NCI-H2227 (cell line): ENCODE results near the gene CPNE6.

ENCODE experiments used
- DNase-seq: peaks from one replicate; lab custom pipeline; 2025; ENCODE audit not compliant: unreplicated experiment; lab: John Stamatoyannopoulos, UW

The CPNE6 gene

DNA sequence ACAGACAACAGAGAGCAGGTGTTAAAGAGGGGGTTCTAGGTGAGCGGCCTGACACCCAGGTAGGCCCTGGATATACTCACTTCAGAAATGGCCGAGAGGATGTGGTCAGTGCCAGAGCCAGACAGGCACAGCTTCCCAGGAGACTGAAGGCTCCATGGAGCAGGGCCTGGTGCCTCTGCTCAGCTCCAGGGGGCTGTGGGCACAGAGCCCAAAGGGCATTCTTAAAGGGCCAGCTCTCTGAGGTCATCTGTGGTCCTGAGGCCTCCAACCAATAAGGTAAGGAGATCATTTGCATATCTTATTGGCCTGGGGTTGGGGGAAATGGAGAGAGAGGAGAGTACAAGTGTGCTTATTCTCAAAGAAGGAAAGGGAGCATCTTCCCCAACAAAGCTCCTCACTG is 13.1 kb downstream of the CPNE6 start:
- DNase-seq: no peak

GRCh38 chr14:24085215-24085614 is 13.9 kb downstream of the CPNE6 start:
- DNase-seq: no peak

- DNase-seq: no peak
These were observed 15.0 kb downstream of the CPNE6 start for GRCh38 chr14:24086193-24086955.

DNA sequence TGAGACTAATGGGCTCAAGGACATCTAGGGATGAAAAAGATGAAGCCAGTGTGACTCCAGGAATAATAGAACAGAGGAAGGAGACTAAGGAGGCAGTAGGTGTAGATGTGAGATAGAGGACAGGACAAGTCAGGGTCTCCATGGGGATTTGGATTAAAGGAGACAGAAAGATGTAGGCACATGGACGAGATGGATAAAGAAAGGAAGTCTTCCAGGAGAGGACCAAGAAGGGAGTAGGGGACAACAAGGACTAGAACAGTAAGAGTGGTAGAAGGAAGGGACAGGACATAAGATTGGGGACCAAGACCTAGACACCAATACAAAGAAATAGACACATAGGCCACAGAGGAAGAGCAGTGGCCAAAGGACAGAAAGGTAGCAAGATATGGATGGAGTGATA is 15.6 kb downstream of the CPNE6 start:
- no peak for DNase-seq

DNA sequence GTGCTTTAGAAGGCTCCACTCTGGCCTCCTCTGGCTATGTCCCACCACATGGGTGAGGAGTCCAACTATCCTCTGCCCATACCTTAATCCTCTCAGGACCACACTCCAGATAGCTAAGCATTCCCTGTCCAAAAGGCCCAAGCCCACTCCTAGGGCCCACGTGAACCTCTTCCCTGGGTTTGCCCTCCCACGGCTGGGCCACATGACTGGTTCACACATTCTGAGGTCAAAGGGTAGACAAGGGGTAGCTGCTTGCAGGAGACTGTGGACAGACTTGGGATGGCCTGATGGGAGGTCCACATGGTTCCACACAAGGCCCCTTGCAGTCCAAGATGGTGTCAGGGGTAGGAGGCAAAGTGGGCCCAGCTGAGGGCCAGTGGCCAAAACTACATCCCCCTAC is 16.7 kb downstream of the CPNE6 start:
- no peak for DNase-seq

GRCh38 chr14:24089890-24090289 is 18.5 kb downstream of the CPNE6 start:
- DNase-seq: no peak

- DNase-seq: no peak
These were observed 20.7 kb downstream of the CPNE6 start for GRCh38 chr14:24092110-24092504.

- no peak for DNase-seq
These were observed 21.3 kb downstream of the CPNE6 start for GRCh38 chr14:24092505-24093206.

DNA sequence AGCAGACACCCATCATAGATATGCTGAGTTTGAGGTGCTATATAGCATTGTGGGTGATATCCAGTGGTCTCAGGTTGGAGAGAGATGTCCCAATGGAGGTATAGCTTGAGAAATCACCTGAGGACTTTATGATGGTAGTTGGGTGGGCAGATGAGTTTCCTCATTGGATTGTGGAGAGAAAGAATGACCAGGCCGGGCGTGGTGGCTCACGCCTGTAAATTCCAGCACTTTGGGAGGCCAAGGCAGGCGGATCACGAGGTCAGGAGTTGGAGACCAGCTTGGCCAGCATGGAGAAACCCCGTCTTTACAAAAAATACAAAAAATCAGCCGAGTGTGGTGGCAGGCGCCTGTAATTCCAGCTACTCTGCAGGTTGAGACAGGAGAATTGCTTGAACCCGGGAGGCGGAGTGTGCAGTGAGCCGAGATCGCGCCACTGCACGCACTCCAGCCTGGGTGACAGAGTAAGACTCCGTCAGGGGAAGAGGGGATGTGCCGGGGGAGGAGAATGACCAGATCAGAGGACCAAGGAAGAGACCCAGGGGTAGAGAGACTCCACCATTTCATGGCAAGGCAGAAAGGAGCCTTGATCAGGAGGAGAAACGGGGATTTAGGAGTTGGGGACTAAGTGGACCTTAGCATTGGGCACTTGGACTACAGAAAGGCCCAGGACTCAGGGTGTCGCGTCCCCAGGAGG is 22.0 kb downstream of the CPNE6 start:
- no peak for DNase-seq

- peak; percentile 85 for DNase-seq
These were observed 22.8 kb downstream of the CPNE6 start, which contains the start of gene PCK2 for GRCh38 chr14:24093901-24094840. PCK2 (plus strand) TSS chr14:24094311; CDS start chr14:24094406, 95 bp downstream.

GRCh38 chr14:24094841-24095270 is 23.5 kb downstream of the CPNE6 start:
- DNase-seq: no peak

GRCh38 chr14:24095271-24096068 is 24.1 kb downstream of the CPNE6 start:
- DNase-seq: peak; percentile 56

GRCh38 chr14:24096545-24097181 is 25.3 kb downstream of the CPNE6 start:
- no peak for DNase-seq

DNA sequence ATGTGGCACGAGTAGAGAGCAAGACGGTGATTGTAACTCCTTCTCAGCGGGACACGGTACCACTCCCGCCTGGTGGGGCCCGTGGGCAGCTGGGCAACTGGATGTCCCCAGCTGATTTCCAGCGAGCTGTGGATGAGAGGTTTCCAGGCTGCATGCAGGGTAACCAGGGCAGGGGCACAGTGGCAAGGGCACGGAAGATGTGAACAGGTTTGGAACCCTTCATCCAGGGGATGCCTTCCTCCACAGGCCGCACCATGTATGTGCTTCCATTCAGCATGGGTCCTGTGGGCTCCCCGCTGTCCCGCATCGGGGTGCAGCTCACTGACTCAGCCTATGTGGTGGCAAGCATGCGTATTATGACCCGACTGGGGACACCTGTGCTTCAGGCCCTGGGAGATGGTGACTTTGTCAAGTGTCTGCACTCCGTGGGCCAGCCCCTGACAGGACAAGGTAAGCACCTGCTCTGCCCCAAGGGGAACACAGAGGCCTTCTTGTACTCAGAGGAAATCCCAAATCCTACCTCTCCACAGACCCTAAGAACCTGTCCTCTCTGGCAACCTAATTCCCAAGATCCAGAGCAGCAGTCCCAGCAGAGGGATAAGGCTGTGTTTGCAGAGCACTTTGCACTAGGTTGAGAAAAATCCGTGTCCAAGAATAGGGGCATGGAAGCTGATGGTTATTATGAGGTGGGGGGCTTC is 27.0 kb downstream of the CPNE6 start:
- no peak for DNase-seq

DNA sequence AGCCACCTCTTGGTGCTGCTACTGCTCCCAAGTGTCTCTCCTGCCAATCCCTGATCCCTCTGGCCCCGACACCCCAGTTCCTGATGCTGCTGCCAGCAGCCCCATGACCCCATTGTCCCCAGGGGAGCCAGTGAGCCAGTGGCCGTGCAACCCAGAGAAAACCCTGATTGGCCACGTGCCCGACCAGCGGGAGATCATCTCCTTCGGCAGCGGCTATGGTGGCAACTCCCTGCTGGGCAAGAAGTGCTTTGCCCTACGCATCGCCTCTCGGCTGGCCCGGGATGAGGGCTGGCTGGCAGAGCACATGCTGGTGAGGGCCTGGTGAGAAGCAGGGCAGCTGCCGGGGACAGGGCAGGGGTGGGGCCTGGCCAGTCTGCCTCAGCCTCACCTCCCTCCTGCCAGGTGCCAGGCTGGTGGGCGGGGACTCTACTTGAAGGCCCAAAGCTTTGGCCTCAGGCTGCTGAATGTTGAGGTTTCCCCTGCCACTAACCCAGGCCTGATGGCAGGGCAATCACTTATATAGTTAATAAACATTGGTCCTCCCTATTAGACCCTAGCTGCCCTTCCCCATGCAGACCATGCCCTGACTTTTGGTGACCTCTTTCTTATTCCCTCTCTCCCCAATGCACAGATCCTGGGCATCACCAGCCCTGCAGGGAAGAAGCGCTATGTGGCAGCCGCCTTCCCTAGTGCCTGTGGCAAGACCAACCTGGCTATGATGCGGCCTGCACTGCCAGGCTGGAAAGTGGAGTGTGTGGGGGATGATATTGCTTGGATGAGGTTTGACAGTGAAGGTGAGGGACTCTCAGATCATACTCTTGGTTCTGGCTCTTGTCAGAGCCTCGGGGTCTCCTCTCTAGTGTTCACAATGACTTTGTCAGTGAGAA is 27.8 kb downstream of the CPNE6 start:
- DNase-seq: no peak

- DNase-seq: no peak
These were observed 29.0 kb downstream of the CPNE6 start for GRCh38 chr14:24100197-24100981.

DNA sequence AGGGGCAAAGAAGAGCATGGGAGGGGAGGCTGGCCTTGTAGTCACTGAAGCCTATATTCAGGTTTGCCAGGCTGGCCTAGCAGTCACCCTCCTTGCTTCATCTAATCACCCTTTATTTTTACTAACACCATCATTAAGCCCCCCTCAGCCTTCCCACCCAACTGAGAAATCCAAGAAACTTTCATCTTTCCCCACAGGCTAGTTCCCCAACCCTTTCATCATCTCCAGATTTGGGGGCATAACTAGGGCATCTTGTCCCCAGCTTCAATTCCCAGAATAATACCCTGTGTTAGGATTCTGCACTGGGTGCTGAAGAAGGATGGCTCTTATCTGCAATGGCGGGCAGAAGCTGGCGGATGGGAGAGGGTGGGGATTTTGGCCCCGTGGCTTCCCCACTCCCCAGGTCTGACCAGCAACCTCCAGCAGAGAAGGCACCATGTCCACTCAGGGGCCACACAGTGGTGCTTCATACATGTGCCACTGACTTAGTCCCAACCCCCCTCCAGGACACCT is 29.7 kb downstream of the CPNE6 start:
- no peak for DNase-seq
